PFSK-1 (cell line): ENCODE data around the gene RASAL2.

Experiments
- POLR2AphosphoS5 ChIP-seq: IDR thresholded peaks from 2 replicates; pipeline ENCODE4 v1.6.1; 2012; ENCODE audit warnings: low read depth, mild to moderate bottlenecking, control low read depth, low read length, moderate library complexity
- REST ChIP-seq, 2 experiments: IDR thresholded peaks; 2 replicates each; pipeline versions ENCODE4 v1.6.1 to v1.8.0; 2011 to 2012; ENCODE audit warnings: low read depth in 2 of 2, low read length in 2 of 2, control low read depth in 1 of 2, inconsistent platforms in 1 of 2, mild to moderate bottlenecking in 1 of 2, moderate library complexity in 1 of 2; ENCODE audit not compliant: insufficient read depth in 1 of 2
- SIN3A ChIP-seq: IDR thresholded peaks from 2 replicates; pipeline ENCODE4 v1.6.1; 2012; ENCODE audit warnings: mild to moderate bottlenecking, low read length, moderate library complexity, borderline replicate concordance; ENCODE audit not compliant: insufficient read depth

DNA sequence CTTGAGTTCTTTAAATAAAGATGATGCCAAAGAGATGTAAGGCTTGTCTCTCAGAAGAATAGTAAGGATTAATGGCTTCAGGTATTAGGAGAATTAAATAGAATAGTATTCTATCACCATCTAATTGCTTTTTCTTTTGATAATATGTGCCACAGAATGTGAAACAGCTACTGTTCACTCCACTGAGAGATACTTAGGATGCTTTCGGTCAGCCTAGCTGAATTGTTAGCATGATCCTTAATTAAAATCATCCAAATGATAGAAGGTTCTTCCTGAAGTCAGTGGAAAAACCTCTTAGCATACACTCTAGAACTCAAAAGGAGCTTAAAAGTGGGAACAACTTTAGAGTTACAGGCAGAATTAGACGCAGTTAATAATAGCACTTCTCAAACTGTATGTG lies 97.0 kb downstream of the RASAL2 start:
- TF ChIP-seq POLR2AphosphoS5 (no peak), SIN3A (no peak), REST (IDR thresholded peaks at IDR 0.05; ENCODE audit: insufficient read depth in 1 of 2, low read depth in 2 of 2, low read length in 2 of 2) (no peak)
